Fibroblast of the conjunctiva (primary cell): ENCODE results near the gene NEK6.
A peak's percentile ranks its signal among the peaks of the same experiment; 100 is the strongest.
"Not testable (repeated sequence)": the region's sequence is repeated elsewhere in the genome, so short reads cannot be mapped to it uniquely, and the experiment has no call there.

Source experiments
- DNase-seq: peaks from one replicate; pipeline ENCODE4 v3.0.0-alpha.2; 2010; ENCODE audit warnings: low read depth

The NEK6 gene

DNA sequence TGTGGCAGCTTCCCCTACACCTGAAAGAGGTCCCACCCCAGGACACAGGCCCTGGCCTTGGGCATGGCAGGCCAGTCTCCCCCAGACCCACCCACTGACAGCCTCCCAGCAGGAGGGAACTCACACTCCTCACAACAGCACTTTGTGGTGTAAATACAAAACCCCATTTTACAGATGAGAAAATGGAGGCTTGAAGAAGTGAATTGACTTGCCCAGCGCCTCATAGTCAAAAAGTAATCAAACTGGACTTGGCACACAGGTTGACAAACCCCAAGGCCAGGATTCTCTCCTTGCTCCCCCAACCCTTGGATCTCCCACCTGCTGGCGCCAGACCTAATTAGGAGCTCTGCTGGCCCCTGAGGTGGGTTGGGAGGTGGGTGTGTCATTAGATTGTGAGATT is 29.2 kb upstream of the NEK6 start:
- no peak for DNase-seq

- DNase-seq = no peak
Observed at GRCh38 chr9:124231095-124231737, 26.5 kb upstream of the NEK6 start.

DNA sequence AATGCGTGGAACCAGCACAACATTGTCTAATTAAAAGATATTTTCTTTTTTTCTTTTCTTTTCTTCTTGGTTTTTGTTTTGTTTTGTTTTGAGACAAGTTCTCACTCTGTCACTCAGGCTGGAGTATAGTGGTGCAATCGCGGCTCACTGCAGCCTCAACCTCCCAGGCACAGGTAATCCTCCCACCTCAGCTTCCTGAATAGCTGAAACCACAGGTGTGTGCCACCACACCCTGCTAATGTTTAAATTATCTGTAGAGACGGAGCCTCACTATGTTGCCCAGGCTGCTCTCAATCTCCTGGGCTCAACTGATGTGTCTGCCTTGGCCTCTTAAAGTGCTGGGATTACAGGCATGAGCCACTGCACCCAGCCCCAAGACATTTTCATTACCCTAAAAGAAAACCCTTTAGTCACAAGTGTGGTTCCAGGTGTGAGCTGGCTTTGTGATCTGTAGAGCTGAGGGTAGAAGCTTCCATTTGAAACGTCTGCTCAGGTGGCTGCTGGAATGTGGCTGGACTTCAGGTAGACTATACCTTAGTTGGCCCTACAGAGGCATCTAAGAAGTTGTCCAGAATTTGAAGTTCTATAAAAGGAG is 19.1 kb upstream of the NEK6 start:
- DNase-seq = no peak

DNA sequence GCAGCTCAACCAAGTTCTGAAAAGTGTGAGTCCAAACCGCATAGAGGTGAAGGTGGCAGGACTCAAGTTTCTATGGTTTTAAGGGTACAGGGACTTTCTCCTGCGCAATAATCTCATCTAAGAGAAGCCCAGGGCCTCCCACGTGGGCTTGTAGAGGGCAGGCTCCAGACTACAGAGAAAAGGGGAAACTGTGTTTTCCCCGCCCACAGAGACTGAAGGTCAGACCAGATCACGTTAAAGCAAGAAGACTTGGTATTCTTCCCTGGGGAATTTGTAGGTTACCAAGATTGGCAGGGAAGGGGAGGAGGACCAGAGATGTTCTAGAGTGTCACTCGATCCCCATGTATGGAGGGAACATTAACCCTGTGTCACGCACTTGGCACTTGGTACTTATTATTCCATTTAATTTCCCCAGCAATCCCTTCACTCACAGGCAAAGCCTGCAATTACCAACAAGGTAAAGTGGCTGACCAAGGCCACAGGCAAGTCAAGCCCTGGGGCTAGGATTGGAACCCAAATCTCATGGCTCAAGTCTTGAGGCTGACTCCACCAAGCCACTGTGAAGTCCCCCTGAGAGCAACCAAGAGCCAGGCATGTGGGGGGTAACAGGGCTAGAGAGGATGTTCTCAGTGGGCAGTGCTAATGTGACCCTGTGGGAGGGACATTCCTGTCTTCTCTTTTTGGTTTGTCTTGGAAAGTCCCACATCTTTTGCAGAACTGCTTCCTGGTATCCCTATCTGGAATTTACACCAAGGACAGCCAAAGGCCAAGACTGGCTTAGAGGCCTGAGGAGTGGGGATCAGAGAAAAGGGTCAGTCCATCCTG is 18.3 kb upstream of the NEK6 start:
- no peak for DNase-seq

DNA sequence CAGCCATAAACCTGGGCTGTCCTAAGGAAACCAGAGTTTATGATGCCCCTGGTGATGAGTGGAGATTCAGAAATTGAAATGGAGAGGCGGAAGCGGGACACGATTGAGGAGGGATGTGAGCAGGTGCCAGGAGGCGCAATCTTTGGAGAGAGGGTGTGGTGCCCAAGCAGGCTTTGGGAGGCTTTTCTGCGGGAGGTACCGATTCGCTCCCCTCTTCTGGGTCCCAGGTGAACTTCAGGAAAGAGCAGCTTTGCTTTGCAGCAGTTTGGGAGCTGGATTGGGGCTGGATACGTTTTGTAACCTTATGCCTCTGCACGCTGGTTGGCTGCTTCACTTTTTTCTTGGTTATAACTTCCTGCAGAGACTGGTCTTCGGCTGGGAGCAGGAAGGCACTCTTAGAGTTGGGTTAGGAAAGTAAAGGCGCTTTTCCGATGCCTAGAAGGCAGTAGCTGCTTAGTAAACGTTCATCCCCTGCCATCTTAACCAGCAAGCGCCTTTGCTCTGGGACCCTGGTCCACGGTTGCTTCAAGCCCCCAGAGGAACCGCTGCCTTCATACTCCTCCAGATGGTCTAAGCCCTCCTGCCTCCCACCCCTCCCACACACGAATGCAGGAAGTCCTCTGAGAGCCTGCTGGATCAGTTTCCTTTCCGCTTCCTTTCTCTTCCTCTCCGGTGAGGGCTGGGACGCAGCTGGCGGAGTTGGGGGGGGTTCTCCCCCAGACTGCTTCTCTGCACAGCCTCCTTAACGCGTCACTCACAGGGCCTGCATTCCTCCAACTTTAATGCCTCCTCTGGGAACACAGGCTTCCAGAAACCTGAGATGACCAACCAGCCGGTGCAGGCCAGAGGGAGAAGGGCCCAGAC is 15.2 kb upstream of the NEK6 start:
- DNase-seq = no peak

DNA sequence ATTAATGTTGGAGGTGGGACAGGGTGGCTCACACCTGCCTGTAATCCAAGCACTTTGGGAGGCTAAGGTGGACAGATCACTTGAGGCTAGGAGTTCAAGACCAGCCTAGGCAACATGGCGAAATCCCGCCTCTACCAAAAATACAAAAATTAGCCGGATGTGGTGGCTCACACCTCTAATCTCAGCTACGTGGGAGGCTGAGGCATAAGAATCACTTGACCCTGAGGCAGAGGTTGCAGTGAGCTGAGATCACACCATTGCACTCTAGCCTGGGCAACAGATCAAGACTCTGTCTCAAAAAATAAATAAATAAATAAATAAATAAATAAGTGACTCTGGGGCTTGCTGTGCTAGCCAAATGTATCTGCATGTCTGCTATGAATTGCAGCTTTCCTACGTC is 10.4 kb upstream of the NEK6 start:
- DNase-seq = not testable (repeated sequence)

GRCh38 chr9:124248066-124248465 is 9.7 kb upstream of the NEK6 start:
- no peak for DNase-seq

DNA sequence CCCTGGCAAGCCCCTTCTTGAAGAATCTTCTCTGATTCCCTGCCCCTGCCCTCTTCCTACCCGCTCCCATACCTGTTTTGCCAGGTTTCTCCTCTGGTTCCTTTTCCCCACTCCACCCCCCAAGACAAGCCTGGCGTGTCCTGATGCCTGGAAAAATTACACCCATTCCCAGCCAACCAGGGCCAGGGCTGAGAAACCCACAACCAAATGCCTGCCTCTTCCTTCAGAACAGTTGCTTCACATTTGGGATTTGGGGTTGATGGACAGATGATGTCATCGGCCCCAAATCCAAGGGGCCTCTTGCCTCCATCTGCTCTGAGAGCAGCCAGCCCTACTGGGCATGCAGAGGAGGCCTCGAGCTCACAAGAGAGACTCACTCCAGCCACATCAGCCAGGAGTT is 8.8 kb upstream of the NEK6 start:
- no peak for DNase-seq

DNA sequence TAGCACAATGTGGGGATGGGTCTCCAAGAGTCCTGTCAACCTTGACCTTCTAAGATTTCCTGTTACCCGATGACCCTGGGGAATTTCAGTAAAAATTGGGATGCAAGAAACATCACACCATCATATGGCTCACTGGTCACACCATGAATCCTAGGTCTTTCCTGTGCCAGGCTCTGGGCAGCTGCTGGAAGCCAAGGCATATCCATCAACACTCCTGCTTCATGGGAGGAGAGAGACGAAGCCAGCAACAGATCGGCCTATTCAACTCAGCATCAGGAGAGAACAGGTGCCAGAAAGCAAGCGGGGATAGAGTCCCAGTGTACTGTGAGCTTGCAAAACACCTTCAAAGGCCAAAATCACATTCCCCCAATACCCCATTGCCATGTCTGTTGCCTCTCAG is 6.5 kb upstream of the NEK6 start:
- DNase-seq = no peak

- no peak for DNase-seq
Observed at GRCh38 chr9:124251605-124252378, 6.0 kb upstream of the NEK6 start.

- not testable (repeated sequence) for DNase-seq
Observed at GRCh38 chr9:124252878-124253277, 4.9 kb upstream of the NEK6 start.

DNA sequence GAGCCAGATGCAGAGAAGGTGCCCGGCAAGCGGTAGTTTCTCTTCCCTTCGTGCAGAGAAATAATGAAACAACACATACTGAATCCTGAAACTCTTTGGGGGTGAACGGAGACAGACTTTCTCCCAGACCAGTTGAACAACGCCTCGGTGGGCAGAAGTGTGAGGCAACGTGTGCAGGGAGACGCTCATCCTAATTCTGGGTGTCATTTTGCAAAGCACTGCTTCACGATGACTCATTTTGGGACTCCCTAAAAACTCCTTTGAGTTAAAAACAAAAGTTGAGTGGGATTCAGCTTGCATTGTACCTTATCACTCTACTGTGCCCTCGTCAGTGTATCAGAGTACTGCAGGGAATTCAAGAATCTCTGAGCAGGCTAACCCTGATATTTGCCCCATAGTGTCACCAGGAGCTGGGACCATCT is 3.5 kb upstream of the NEK6 start:
- no peak for DNase-seq

DNA sequence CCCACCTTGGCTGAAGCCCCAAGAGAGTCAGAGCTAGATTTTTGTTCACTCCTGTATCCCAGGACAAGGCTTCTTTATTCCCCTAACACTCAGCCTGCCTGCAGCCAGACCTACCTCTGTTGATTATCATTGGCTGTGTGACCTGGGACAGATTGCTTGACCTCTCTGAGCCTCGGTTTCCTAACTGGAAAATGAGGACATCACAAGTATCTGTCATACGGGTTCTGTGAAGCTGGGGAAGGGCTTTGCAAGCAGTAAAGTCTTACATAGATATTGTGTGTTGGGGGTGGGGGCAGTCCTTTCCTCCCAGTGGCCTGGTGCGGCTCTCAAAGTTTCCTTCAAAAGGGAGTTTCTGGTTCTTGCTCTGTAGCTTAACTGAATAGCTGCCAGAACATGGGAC is 2.5 kb upstream of the NEK6 start:
- no peak for DNase-seq

DNA sequence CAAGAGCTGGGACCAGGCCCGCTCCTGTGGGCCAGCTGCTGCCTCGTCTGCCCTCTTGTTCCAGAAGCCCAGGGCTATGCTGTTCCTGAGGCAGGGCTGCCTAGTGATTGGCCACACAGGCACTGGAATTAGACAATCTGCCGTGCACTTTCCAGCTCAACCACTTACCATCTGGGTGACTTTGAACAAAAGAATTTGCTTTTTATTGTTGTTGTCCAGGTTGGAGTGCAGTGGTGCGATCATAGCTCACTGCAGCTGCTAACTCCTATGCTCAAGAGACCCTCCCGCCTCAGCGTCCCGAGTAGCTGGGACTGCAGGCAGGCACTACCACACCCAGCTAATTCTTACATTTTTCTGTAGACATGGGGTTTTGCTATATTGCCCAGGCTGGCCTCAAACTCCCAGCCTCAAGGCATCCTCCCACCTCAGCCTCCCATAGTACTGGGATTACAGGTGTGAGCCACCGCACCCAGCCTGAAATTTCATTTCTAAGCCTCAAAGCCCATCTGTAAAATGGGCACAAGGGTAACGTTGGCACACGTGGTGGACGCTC is 1.2 kb upstream of the NEK6 start:
- peak; percentile 31 for DNase-seq

DNA sequence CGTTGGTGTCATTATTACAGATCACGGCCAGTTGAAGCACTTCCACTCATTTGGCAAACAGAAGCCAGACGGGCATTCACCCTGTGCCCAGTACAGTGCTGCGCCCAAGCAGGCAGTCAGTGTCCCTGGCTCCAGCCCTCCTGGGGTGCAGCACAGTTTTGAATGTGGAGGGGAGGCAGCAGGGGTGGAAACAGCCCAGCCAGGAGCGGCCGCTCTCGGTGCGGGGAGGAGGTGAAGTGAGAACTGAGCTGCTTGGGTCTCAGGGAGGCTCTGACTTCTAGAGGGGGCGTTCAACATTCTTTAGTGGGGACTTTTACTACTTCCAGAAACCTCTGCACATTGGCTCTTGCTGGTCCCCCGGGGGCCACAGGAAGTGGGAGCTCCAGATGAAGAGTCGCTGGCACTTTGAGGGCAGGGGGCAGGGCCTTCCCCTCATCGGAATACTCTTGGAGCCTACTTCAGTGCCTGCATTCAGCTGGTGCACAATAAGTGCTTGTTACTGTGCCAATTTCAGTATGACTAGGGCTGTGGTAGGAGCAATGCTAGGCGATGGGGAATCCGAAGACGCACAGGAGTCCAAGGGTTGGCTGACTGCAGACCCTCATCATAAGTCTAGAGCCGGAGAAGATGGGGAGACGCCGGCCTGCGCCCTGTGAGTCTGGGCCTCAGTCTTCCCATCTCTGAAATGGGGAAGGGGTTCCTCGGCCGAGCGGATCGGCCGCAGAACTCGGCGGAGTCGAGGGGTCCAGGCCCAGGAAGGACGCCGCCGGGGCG is 492 bp upstream of the NEK6 start:
- no peak for DNase-seq

DNA sequence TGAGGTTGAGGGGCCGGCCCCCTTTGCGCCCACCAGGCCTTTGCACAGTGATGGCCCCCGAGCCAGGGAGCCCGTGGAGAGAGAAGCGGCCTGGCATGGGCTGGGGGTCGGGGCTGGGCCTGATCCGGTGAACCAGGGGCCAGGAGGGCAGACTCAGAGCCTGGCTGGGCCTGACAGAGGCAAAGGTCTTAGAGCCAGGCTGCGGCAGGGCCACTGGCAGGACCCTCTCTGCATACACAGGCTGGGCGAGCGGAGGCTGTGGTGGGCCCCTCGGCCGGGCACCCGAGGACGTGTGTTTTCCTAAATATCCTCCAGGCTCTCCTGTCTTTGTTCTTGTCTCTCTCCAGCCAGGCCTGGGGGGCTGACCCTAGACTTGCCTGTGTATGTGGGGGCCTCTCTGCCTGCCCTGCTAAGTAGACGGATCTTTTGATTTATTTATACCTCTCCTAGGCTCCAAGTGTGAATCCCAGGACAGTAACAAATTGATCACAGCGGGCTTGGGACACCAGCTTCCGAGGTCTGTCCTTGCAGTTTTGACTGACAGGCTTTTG is 933 bp downstream of the NEK6 start:
- DNase-seq = no peak

- DNase-seq = peak; percentile 52
Observed at GRCh38 chr9:124259158-124259808, 1.5 kb downstream of the NEK6 start.

DNA sequence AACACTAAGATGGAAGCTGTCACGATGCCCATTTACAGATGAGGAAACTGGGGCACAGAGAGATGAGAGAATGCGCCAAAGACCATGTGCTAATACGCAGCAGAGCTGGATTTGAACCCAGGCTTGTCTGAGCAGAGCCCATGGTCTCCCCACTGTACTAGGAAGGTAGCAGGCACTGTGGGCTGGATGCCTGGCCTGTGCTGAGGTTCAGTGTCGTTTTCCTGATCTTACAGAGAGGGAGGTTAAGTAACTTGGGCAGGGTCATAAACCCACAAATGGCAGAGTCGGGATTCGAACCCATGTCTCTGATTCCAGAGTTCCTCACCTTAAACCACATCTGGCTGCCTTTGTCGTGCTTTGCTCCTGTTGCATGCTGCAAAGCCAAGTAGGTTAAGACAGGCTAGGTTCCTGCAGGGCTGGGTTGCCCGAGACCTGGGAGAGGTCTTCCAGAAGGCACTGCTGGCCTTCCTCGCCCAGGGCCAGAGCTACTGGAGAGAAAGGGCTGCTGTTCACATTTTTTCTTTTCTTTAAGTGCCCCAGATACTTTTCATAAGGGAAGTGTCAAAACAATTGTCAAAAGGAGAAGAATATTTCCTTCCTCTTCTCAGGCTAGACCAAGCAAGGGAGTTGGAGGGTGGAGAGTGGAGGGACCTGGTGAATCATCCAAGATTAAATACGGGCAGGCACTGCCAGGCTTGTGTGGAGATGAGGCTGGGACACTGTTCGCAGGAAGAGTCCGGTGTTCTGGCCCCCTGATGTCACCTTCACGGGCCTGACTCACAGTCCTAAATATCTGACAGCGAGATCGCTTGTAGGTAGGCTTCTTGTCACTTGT is 3.2 kb downstream of the NEK6 start:
- peak; percentile 29 for DNase-seq
